BLaER1 treated with 17β-estradiol and CSF1 and Interleukin-3, amounts not matched to agents 10 nM and 100 nM (cell line): ENCODE measurements around the gene SCN1B.

Experiments used
- H3K27ac ChIP-seq, 11 experiments: shearing (Covaris generic); formaldehyde crosslinking; 2 replicates each; pipeline ENCODE4 v1.8.1; 2022
- H3K27me3 ChIP-seq, 11 experiments: shearing (Covaris generic); formaldehyde crosslinking; 2 replicates each; pipeline ENCODE4 v1.8.1; 2022
- H3K36me3 ChIP-seq, 11 experiments: shearing (Covaris generic); formaldehyde crosslinking; 2 replicates each; pipeline ENCODE4 v1.8.1; 2022
- H3K4me1 ChIP-seq, 10 experiments: shearing (Covaris generic); formaldehyde crosslinking; 2 replicates each; pipeline ENCODE4 v1.8.1; 2022
- H3K4me2 ChIP-seq, 11 experiments: shearing (Covaris generic); formaldehyde crosslinking; 2 replicates each; pipeline ENCODE4 v1.8.1; 2022
- H3K4me3 ChIP-seq, 10 experiments: shearing (Covaris generic); formaldehyde crosslinking; 2 replicates each; pipeline ENCODE4 v1.8.1; 2022
- H3K9ac ChIP-seq, 11 experiments: shearing (Covaris generic); formaldehyde crosslinking; 2 replicates each; pipeline ENCODE4 v1.8.1; 2022
- H3K9me3 ChIP-seq, 11 experiments: shearing (Covaris generic); formaldehyde crosslinking; replicated peaks in 1 of 11; 2 replicates each; pipeline ENCODE4 v1.8.1; 2022
- H4K20me1 ChIP-seq, 11 experiments: shearing (Covaris generic); formaldehyde crosslinking; 2 replicates each; pipeline ENCODE4 v1.8.1; 2022
- Cebpa-rat ChIP-seq, 11 experiments: shearing (Covaris generic); IDR thresholded peaks; 2 replicates each; pipeline ENCODE4 v1.8.1; 2022

Gene SCN1B

GRCh38 chr19:35030257-35031071 is at the start of gene SCN1B:
Gene SCN1B (plus strand): TSS chr19:35030470. CDS start chr19:35030821, 351 bp downstream.
- peaks cover 33 to 56% (median 48%) of the 10 kb centered on the region in 10 experiments for H3K4me1 ChIP-seq
- H3K9ac ChIP-seq, result peak within 1 kb of the TSS; percentile 65 to 82 (median 80)
- peak within 1 kb of the TSS; percentile 71 to 90 (median 80) for H3K4me3 ChIP-seq

DNA sequence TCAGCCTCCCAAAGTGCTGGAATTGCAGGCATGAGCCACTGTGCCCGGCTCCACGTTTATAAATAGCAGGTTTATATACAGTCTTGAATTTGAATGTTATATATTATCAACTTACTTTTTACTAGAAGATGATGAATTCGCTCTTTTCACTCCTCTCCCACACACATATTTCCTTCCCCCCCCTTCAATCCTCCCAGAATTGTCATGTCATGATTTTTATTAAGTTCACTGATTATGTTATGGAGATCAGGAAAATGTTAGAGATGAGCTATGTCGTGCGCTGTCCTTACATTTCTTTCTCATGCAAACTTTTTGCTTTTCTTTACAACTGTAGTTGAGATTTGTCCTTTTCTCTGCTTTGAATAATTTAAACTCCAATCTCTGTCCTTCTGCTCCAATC is 48.0 kb upstream of the SCN1B start:
- Histone ChIP-seq H3K27ac (no peak overlapping the region), H3K36me3 (no peaks in the 10 kb centered on the region), H3K4me2 (no peak overlapping the region), H3K9me3 (peaks cover 1 to 10% (median 4%) of the 10 kb centered on the region in 11 experiments; a peak in 20 of 22 replicates), H3K4me3 (no peak overlapping the region), H3K4me1 (peaks cover 8 to 29% (median 12%) of the 10 kb centered on the region in 10 experiments), H4K20me1 (no peaks in the 10 kb centered on the region), H3K9ac (no peak overlapping the region), H3K27me3 (no peaks in the 10 kb centered on the region)
- no peak for TF ChIP-seq Cebpa-rat (IDR thresholded peaks at IDR 0.05)

More at GRCh38 chr19:35030257-35031071, at the start of gene SCN1B:
- Histone ChIP-seq H3K4me2 (peak within 1 kb of the TSS; percentile 93 to 99 (median 95)), H4K20me1 (peaks cover 0 to 42% (median 21%) of the 10 kb centered on the region in 11 experiments; a peak in 15 of 22 replicates), H3K9me3 (no peaks in the 10 kb centered on the region), H3K27ac (peak within 1 kb of the TSS; percentile 35 to 75 (median 59); a peak in 18 of 22 replicates), H3K36me3 (peaks cover 30 to 58% (median 34%) of the 10 kb centered on the region in 11 experiments), H3K27me3 (peaks cover 0 to 52% (median 42%) of the 10 kb centered on the region in 11 experiments; a peak in 18 of 22 replicates)
- TF ChIP-seq Cebpa-rat (IDR thresholded peaks at IDR 0.05), result no peak

DNA sequence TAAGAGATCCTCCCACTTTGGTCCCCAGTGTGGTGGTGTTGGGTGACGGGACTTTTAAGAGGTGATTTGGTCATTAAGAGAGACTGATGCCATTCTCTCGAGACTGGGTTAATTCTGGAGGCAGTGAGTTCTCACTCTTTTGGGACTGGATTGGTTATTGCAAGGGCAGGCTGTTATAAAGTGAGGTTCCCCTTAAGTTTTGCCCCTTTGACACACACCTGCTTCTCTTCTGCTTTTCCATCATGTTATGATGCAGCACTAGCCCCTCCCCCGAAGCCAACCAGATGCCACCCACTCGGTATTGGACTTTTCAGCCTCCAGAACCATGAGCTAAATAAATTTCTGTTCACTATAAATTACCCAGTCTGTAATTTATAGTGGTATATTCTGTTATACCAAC is 46.5 kb upstream of the SCN1B start:
- no peaks in the 10 kb centered on the region for H3K36me3 ChIP-seq
- no peak overlapping the region for H3K4me2 ChIP-seq
- no peak overlapping the region for H3K9ac ChIP-seq
- no peak overlapping the region for H3K4me3 ChIP-seq
- no peaks in the 10 kb centered on the region for H3K27me3 ChIP-seq
- H4K20me1 ChIP-seq, result no peaks in the 10 kb centered on the region
- H3K4me1 ChIP-seq, result peaks cover 8 to 33% (median 14%) of the 10 kb centered on the region in 10 experiments
- no peak for TF ChIP-seq Cebpa-rat (IDR thresholded peaks at IDR 0.05)
- H3K27ac ChIP-seq, result no peak overlapping the region
- peaks cover 0 to 5% (median 0%) of the 10 kb centered on the region in 11 experiments; a peak in 1 of 22 replicates for H3K9me3 ChIP-seq

DNA sequence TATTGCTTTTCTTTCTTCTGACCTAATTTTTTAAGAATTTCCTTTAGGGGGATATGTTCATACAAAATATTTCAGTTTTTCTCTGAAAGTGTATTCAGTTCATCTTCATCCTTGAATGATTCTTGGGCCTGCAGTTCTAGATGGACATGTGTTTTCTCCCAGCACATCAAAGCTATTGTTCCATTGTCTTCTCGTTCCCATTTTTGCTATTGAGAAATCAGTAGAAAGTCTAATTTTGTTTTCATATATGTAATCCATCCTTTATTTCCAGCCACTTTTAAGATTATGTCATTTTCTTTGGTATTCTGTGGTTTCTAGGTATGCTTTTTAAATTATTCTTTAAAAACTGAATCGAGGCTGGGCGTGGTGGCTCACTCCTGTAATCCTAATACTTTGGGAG is 46.0 kb upstream of the SCN1B start:
- H3K27ac ChIP-seq, result no peak overlapping the region
- no peaks in the 10 kb centered on the region for H3K27me3 ChIP-seq
- peaks cover 9 to 38% (median 17%) of the 10 kb centered on the region in 10 experiments for H3K4me1 ChIP-seq
- peaks cover 0 to 5% (median 0%) of the 10 kb centered on the region in 11 experiments; a peak in 1 of 22 replicates for H3K9me3 ChIP-seq
- no peaks in the 10 kb centered on the region for H3K36me3 ChIP-seq
- no peak overlapping the region for H3K4me2 ChIP-seq
- TF ChIP-seq Cebpa-rat (IDR thresholded peaks at IDR 0.05), result no peak
- no peaks in the 10 kb centered on the region for H4K20me1 ChIP-seq
- H3K9ac ChIP-seq, result no peak overlapping the region
- H3K4me3 ChIP-seq, result no peak overlapping the region

GRCh38 chr19:34985249-34986022 is 44.8 kb upstream of the SCN1B start:
- TF ChIP-seq Cebpa-rat (IDR thresholded peaks at IDR 0.05), result no peak
- Histone ChIP-seq H3K27ac (peak overlapping the region in 2 of 11 experiments; percentile 10 to 23; a peak in 2 of 22 replicates), H3K36me3 (no peaks in the 10 kb centered on the region), H3K4me2 (peak overlapping the region; percentile 28 to 72 (median 59)), H3K27me3 (no peaks in the 10 kb centered on the region), H3K9me3 (peaks cover 0 to 5% (median 0%) of the 10 kb centered on the region in 11 experiments; a peak in 1 of 22 replicates), H3K4me3 (no peak overlapping the region; a peak in 1 of 20 replicates), H3K4me1 (peaks cover 9 to 47% (median 22%) of the 10 kb centered on the region in 10 experiments), H4K20me1 (no peaks in the 10 kb centered on the region), H3K9ac (no peak overlapping the region; a peak in 1 of 22 replicates)

DNA sequence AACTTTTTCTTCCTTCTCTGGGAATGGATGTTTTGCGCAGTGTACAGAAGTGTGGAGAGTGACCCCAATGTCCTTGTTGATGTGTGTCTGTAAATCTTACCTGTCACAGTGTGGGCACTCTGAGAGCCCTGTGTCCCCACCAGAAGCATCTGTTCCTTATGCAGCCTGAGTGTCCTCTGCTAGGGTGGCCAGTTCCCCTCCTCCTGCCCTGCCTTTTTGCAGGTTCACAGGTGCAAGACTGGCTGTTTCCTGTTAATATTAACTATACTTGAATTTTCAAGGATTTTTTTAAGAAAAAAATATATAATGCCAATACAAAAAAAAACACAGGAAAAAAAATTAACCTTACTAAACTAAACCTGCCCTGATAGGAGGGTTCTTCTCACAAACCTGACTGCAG is 42.2 kb upstream of the SCN1B start:
- Histone ChIP-seq H3K27ac (no peak overlapping the region), H3K9me3 (peaks cover 0 to 23% (median 5%) of the 10 kb centered on the region in 11 experiments; a peak in 7 of 22 replicates), H3K36me3 (no peaks in the 10 kb centered on the region), H3K4me3 (no peak overlapping the region), H3K4me2 (peak overlapping the region in 2 of 11 experiments; percentile 3 to 46; a peak in 3 of 22 replicates), H3K9ac (no peak overlapping the region), H3K27me3 (no peaks in the 10 kb centered on the region), H3K4me1 (peaks cover 9 to 46% (median 22%) of the 10 kb centered on the region in 10 experiments), H4K20me1 (no peaks in the 10 kb centered on the region)
- TF ChIP-seq Cebpa-rat (IDR thresholded peaks at IDR 0.05), result no peak

DNA sequence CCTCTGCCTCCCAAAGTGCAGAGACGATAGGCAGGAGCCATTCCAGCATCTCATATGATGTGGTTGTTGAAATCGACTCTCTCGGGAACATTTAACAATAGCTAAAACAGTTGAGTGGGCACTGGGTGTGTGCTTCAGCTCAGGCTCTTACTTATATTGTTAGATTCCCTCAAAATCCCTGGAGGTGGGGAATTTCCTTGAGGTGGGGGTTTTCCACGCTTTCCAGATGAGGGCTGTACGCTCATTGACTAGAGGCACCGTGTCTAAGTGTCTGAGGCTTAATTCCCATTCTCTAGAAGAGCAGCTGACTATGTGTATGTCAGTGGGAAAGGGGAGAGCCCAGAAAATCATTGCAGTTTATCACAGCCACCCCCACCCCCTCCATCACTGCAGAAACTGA is 41.0 kb upstream of the SCN1B start:
- Histone ChIP-seq H3K9ac (no peak overlapping the region), H3K36me3 (no peaks in the 10 kb centered on the region), H3K4me1 (peaks cover 9 to 46% (median 21%) of the 10 kb centered on the region in 10 experiments), H3K27ac (no peak overlapping the region), H3K9me3 (peaks cover under 1 to 26% (median 12%) of the 10 kb centered on the region in 11 experiments; a peak in 18 of 22 replicates), H3K27me3 (no peaks in the 10 kb centered on the region), H3K4me3 (no peak overlapping the region), H3K4me2 (peak overlapping the region in 8 of 11 experiments; percentile 3 to 46 (median 16); a peak in 9 of 22 replicates), H4K20me1 (no peaks in the 10 kb centered on the region)
- TF ChIP-seq Cebpa-rat (IDR thresholded peaks at IDR 0.05), result no peak

DNA sequence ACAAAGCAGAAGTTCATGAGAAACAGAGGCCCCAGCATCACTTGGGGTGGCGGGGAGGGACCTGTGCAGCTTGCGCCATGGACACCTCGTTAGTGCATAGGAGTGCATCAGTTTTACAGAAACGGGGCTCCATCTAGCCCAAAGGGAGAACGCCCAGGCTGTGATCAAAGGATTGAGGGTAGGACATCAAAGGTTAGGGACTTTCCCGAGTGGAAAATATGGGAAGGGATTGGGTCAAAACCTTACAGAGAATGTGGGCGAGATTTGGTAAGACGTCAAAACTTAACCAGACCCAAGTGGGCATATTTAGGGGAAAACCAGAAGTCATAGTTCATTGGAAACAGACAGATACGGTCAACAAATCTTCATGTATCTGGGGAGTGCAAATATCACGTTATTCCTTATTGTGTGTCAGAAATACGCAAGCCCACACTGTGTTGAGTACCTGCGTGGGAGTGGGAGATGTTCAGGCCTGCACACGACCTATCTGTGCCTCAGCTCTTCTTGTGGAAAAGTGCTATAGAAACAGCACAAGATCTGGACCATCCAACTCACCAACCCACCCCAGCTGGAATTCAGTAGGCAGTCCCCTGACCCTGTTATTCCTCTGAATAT is 39.6 kb upstream of the SCN1B start:
- Histone ChIP-seq H3K36me3 (peaks cover 0 to 5% (median 0%) of the 10 kb centered on the region in 11 experiments; a peak in 4 of 22 replicates), H3K4me1 (peaks cover 6 to 37% (median 15%) of the 10 kb centered on the region in 10 experiments), H4K20me1 (no peaks in the 10 kb centered on the region), H3K27me3 (no peaks in the 10 kb centered on the region), H3K9me3 (peaks cover 15 to 37% (median 22%) of the 10 kb centered on the region in 11 experiments), H3K4me3 (no peak overlapping the region), H3K27ac (no peak overlapping the region), H3K9ac (no peak overlapping the region), H3K4me2 (peak overlapping the region in 3 of 11 experiments; percentile 0 to 24 (median 16); a peak in 4 of 22 replicates)
- no peak for TF ChIP-seq Cebpa-rat (IDR thresholded peaks at IDR 0.05)
